Stimulated activated CD4-positive, alpha-beta T cell treated with anti-CD3 and anti-CD28 coated beads, Interleukin-1b, Interleukin-23, amount 100 ng/mL, for 1 hour (primary cell): Measurements from ENCODE around the gene PSME3.
A peak's percentile ranks its signal among the peaks of the same experiment; 100 is the strongest.

ENCODE experiments used
- DNase-seq, 2 donors: peaks; one replicate each; pipeline ENCODE4 v3.0.0-alpha.2; 2020; ENCODE audit warnings: low read depth in 2 of 2

Gene PSME3

GRCh38 chr17:42817866-42818265 lies 15.3 kb upstream of the PSME3 start:
- no peak for DNase-seq

GRCh38 chr17:42818379-42818778 lies 14.8 kb upstream of the PSME3 start:
- no peak for DNase-seq

- DNase-seq: peak in 1 of 2 donors; percentile 38
These were observed 13.2 kb upstream of the PSME3 start for GRCh38 chr17:42819939-42820535.

- no peak for DNase-seq
These were observed 12.0 kb upstream of the PSME3 start for GRCh38 chr17:42821176-42821575.

GRCh38 chr17:42827472-42827871 lies 5.7 kb upstream of the PSME3 start:
- no peak for DNase-seq

- DNase-seq: no peak
These were observed 2.2 kb upstream of the PSME3 start for GRCh38 chr17:42830971-42831370.

GRCh38 chr17:42832213-42832933 lies 824 bp upstream of the PSME3 start:
- no peak for DNase-seq

GRCh38 chr17:42833767-42834422 lies 698 bp downstream of the PSME3 start:
- DNase-seq: no peak

- DNase-seq: no peak
These were observed 2.5 kb downstream of the PSME3 start for GRCh38 chr17:42835732-42836131.

GRCh38 chr17:42841975-42842685 lies 8.9 kb downstream of the PSME3 start:
- no peak for DNase-seq

- no peak for DNase-seq
These were observed 10.2 kb downstream of the PSME3 start for GRCh38 chr17:42843358-42843934.

GRCh38 chr17:42844271-42844670 lies 11.1 kb downstream of the PSME3 start, which contains the start of gene AOC2:
Gene AOC2 (plus strand): TSS chr17:42844580. CDS start chr17:42844627, 47 bp downstream.
- DNase-seq: no peak

- no peak for DNase-seq
These were observed 11.8 kb downstream of the PSME3 start for GRCh38 chr17:42844761-42845555.

GRCh38 chr17:42845556-42845917 lies 12.3 kb downstream of the PSME3 start:
- DNase-seq: no peak

GRCh38 chr17:42845918-42846593 lies 12.9 kb downstream of the PSME3 start:
- DNase-seq: peak in 1 of 2 donors; percentile 6

GRCh38 chr17:42846594-42847280 lies 13.5 kb downstream of the PSME3 start:
- DNase-seq: no peak

GRCh38 chr17:42848093-42848492 lies 14.9 kb downstream of the PSME3 start:
- DNase-seq: no peak

GRCh38 chr17:42849031-42849430 lies 15.8 kb downstream of the PSME3 start:
- no peak for DNase-seq

- DNase-seq: no peak
These were observed 16.4 kb downstream of the PSME3 start for GRCh38 chr17:42849451-42850181.
